HL-60 (cell line): ENCODE measurements around the gene NAT9.

Experiments used
- CTCF ChIP-seq: IDR thresholded peaks from one replicate; pipeline ENCODE4 v1.5.1; 2011; ENCODE audit warnings: low read length, control low read depth, inconsistent platforms; ENCODE audit not compliant: insufficient read depth
- GABPA ChIP-seq: IDR thresholded peaks from 2 replicates; pipeline ENCODE4 v1.6.1; 2012; ENCODE audit warnings: low read depth
- POLR2AphosphoS5 ChIP-seq: IDR thresholded peaks from 2 replicates; pipeline ENCODE4 v1.6.1; 2012; ENCODE audit warnings: low read depth

GRCh38 chr17:74772053-74772452, 4.1 kb downstream of the NAT9 start:
- TF ChIP-seq CTCF, result no peak
- TF ChIP-seq POLR2AphosphoS5, result no peak
- no peak for TF ChIP-seq GABPA
